ENCODE data around the gene NUSAP1. TPM values are rescaled to one million over a fixed set of nuclear protein-coding genes. Genes with fewer than 3 reads are reported as not detected.
"Not testable (repeated sequence)": the region's sequence is repeated elsewhere in the genome, so short reads cannot be mapped to it uniquely, and the experiment has no call there.

Gene NUSAP1
- total RNA-seq, 2 donors from 2014 or later, result 7.8 to 16.3 TPM

DNA sequence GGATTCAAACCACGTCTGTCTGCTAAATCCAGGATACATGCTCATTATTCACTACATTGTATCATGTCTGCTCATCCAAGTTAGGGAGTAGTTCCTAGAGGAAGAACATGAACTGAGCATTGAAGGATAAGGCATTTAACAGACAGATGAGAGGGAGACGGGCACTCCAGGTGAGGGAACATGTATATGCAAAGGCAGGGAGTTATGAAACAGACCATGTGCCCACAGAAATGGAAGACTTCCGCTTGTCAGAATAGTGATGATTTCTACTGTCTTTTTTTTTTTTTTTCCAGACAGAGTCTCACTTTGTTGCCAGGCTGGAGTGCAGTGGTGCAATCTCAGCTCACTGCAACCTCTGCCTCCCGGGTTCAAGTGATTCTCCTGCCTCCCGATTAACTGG is 74.7 kb downstream of the NUSAP1 start:
- peaks cover 7% of the 10 kb centered on the region for H3K4me1 Mint-ChIP-seq
- no peaks in the 10 kb centered on the region for H3K9me3 ChIP-seq (ENCODE audit: control insufficient read depth, low read length, poor library complexity, severe bottlenecking)
- no peaks in the 10 kb centered on the region for H3K27me3 Mint-ChIP-seq
- peaks cover 2% of the 10 kb centered on the region for H3K36me3 Mint-ChIP-seq (ENCODE audit: low read depth)
- no peak overlapping the region for H3K27ac Mint-ChIP-seq
- no peak for ATAC-seq
- no peak overlapping the region for H3K4me3 Mint-ChIP-seq
- DNase-seq, result no peak

- no peak for DNase-seq
- ATAC-seq, result no peak
- Mint-ChIP-seq H3K4me1 (peaks cover 7% of the 10 kb centered on the region), H3K27ac (no peak overlapping the region), H3K27me3 (no peaks in the 10 kb centered on the region), H3K4me3 (no peak overlapping the region), H3K36me3 (ENCODE audit: low read depth) (peaks cover 2% of the 10 kb centered on the region)
- H3K9me3 ChIP-seq (ENCODE audit: control insufficient read depth, low read length, poor library complexity, severe bottlenecking), result no peaks in the 10 kb centered on the region
These were observed 75.6 kb downstream of the NUSAP1 start for GRCh38 chr15:41408234-41408641.

DNA sequence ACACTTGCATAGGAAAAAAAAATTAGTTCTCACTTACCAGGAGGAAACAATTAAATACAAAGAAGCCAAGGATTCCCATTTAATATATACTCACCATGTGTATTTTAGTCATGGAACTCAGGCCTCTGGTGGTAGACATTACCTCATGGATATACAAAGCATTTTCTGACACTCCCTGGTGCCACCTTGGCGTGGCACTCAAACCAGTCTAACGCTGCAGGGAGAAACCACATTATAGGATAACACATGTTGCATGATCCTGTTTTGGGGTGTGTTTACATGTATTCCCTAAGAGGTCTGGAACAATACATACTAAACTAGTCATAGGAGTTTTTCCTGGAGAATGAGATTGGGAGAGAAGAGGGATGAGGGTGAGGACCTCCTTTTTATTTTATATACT is 78.3 kb downstream of the NUSAP1 start:
- H3K4me3 Mint-ChIP-seq, result no peak overlapping the region
- ATAC-seq, result no peak
- no peak overlapping the region for H3K27ac Mint-ChIP-seq
- H3K27me3 Mint-ChIP-seq, result no peaks in the 10 kb centered on the region
- peaks cover 6% of the 10 kb centered on the region for H3K4me1 Mint-ChIP-seq
- H3K36me3 Mint-ChIP-seq (ENCODE audit: low read depth), result peaks cover 2% of the 10 kb centered on the region
- no peaks in the 10 kb centered on the region for H3K9me3 ChIP-seq (ENCODE audit: control insufficient read depth, low read length, poor library complexity, severe bottlenecking)
- DNase-seq, result no peak

GRCh38 chr15:41411441-41411840 is 78.8 kb downstream of the NUSAP1 start:
- no peak overlapping the region for H3K4me3 Mint-ChIP-seq
- no peaks in the 10 kb centered on the region for H3K9me3 ChIP-seq (ENCODE audit: control insufficient read depth, low read length, poor library complexity, severe bottlenecking)
- DNase-seq (no peak), ATAC-seq (no peak)
- H3K27ac Mint-ChIP-seq, result no peak overlapping the region
- peaks cover 11% of the 10 kb centered on the region for H3K4me1 Mint-ChIP-seq
- no peaks in the 10 kb centered on the region for H3K27me3 Mint-ChIP-seq
- peaks cover 2% of the 10 kb centered on the region for H3K36me3 Mint-ChIP-seq (ENCODE audit: low read depth)

GRCh38 chr15:41416128-41416741 is 83.6 kb downstream of the NUSAP1 start:
- no peaks in the 10 kb centered on the region for H3K9me3 ChIP-seq (ENCODE audit: control insufficient read depth, low read length, poor library complexity, severe bottlenecking)
- Mint-ChIP-seq H3K4me1 (peaks cover 32% of the 10 kb centered on the region), H3K27me3 (no peaks in the 10 kb centered on the region), H3K4me3 (peak overlapping the region; percentile 97), H3K36me3 (ENCODE audit: low read depth) (no peaks in the 10 kb centered on the region), H3K27ac (peak overlapping the region; percentile 92)
- ATAC-seq, result no peak
- no peak for DNase-seq

- Mint-ChIP-seq H3K4me1 (peaks cover 34% of the 10 kb centered on the region), H3K36me3 (ENCODE audit: low read depth) (no peaks in the 10 kb centered on the region), H3K27ac (peak within 1 kb of the TSS; percentile 92), H3K27me3 (no peaks in the 10 kb centered on the region), H3K4me3 (peak within 1 kb of the TSS; percentile 97)
- H3K9me3 ChIP-seq (ENCODE audit: control insufficient read depth, low read length, poor library complexity, severe bottlenecking), result no peaks in the 10 kb centered on the region
- ATAC-seq (peak; percentile 97), DNase-seq (peak; percentile 97 to 100 (median 98))
These were observed 84.2 kb downstream of the NUSAP1 start, which contains the start of gene RTF1 for GRCh38 chr15:41416742-41417417. Gene RTF1, plus strand, starts transcription at chr15:41417095. Its CDS starts 21 bp downstream, at chr15:41417116.

GRCh38 chr15:41417418-41418195 is 84.9 kb downstream of the NUSAP1 start:
- no peaks in the 10 kb centered on the region for H3K9me3 ChIP-seq (ENCODE audit: control insufficient read depth, low read length, poor library complexity, severe bottlenecking)
- H3K4me1 Mint-ChIP-seq, result peaks cover 33% of the 10 kb centered on the region
- DNase-seq (peak in 1 of 3 donors; percentile 25), ATAC-seq (peak; percentile 39)
- peak overlapping the region; percentile 92 for H3K27ac Mint-ChIP-seq
- no peaks in the 10 kb centered on the region for H3K36me3 Mint-ChIP-seq (ENCODE audit: low read depth)
- peak overlapping the region; percentile 97 for H3K4me3 Mint-ChIP-seq
- H3K27me3 Mint-ChIP-seq, result no peaks in the 10 kb centered on the region

DNA sequence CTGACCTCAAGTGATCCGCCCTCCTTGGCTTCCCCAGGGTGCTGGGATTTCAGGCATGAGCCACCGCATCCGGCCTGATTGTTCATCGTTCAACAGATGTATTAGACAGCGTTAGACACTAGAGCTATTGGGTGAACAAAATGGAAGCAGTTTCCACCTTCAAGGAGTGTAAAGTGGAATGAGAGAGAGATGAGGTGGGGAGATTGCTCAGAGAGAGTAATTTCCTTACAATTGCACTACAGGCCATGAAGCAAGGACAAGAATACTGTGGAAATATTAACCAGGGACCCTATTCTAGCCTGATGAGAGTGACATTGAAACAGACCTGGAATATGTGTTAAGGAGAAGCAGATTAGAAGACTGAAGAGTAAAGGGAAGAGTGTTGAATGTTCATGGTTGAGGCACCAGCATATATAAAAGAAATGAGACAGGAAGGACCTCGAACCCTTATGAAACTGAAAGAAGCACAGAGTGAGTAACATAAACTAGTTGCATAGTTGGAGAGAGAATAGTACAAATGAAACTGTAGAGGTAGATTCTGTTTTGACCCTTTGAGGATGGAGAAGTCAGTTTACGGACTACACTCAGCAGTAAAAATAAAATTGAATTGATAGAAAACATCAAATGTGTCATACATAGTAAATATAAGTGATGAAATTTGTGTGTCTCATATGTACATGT is 91.4 kb downstream of the NUSAP1 start:
- H3K27me3 Mint-ChIP-seq, result no peaks in the 10 kb centered on the region
- H3K4me1 Mint-ChIP-seq, result peaks cover 22% of the 10 kb centered on the region
- peak overlapping the region; percentile 28 for H3K4me3 Mint-ChIP-seq
- no peaks in the 10 kb centered on the region for H3K9me3 ChIP-seq (ENCODE audit: control insufficient read depth, low read length, poor library complexity, severe bottlenecking)
- ATAC-seq, result peak; percentile 25
- H3K36me3 Mint-ChIP-seq (ENCODE audit: low read depth), result peaks cover 2% of the 10 kb centered on the region
- H3K27ac Mint-ChIP-seq, result peak overlapping the region; percentile 74
- no peak for DNase-seq

- ATAC-seq, result no peak
- H3K27ac Mint-ChIP-seq, result peak overlapping the region; percentile 74
These were observed 92.1 kb downstream of the NUSAP1 start for GRCh38 chr15:41424809-41425208.

DNA sequence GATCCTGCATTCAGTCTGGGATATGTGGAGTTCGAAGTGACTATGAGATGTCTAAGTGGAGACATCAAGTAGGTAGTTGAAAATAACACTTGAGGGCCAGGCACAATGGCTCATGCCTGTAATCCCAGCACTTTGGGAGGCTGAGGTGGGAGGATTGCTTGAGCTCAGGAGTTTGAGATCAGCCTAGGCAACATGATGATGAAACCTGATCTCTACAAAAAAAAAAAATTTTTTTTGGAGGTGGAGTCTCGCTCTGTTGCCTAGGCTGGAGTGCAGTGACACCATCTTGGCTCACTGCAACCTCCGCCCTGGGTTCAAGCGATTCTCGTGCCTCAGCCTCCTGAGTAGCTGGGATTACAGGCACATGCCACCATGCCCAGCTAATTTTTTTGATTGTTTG is 93.2 kb downstream of the NUSAP1 start:
- ATAC-seq; DNase-seq; H3K4me3 Mint-ChIP-seq; H3K36me3 Mint-ChIP-seq (ENCODE audit: low read depth); H3K9me3 ChIP-seq (ENCODE audit: control insufficient read depth, low read length, poor library complexity, severe bottlenecking); H3K27me3 Mint-ChIP-seq: not testable (repeated sequence)
- peaks cover 24% of the 10 kb centered on the region for H3K4me1 Mint-ChIP-seq
- H3K27ac Mint-ChIP-seq, result peak overlapping the region; percentile 19

More at GRCh38 chr15:41424809-41425208, 92.1 kb downstream of the NUSAP1 start:
- H3K4me3 Mint-ChIP-seq, result no peak overlapping the region
- peaks cover 6% of the 10 kb centered on the region for H3K36me3 Mint-ChIP-seq (ENCODE audit: low read depth)
- no peaks in the 10 kb centered on the region for H3K27me3 Mint-ChIP-seq
- H3K9me3 ChIP-seq (ENCODE audit: control insufficient read depth, low read length, poor library complexity, severe bottlenecking), result no peaks in the 10 kb centered on the region
- DNase-seq, result no peak
- H3K4me1 Mint-ChIP-seq, result peaks cover 29% of the 10 kb centered on the region

- peak; percentile 41 for ATAC-seq
- H3K9me3 ChIP-seq (ENCODE audit: control insufficient read depth, low read length, poor library complexity, severe bottlenecking), result no peaks in the 10 kb centered on the region
- Mint-ChIP-seq H3K4me1 (peaks cover 19% of the 10 kb centered on the region), H3K27ac (peak overlapping the region; percentile 93), H3K27me3 (no peaks in the 10 kb centered on the region), H3K4me3 (peak overlapping the region; percentile 83), H3K36me3 (ENCODE audit: low read depth) (peaks cover 7% of the 10 kb centered on the region)
- no peak for DNase-seq
These were observed 96.6 kb downstream of the NUSAP1 start for GRCh38 chr15:41429003-41429890.
